Activated CD4-positive, CD25-positive, alpha-beta regulatory T cell (primary cell): ENCODE data around the gene PPM1E.
"Not testable (repeated sequence)": the region's sequence is repeated elsewhere in the genome, so short reads cannot be mapped to it uniquely, and the experiment has no call there.

Source experiments
- DNase-seq, 4 experiments: peaks; one replicate each; lab custom pipeline; 2025; lab: John Stamatoyannopoulos, UW

The PPM1E gene

GRCh38 chr17:58779446-58779845 is 23.8 kb downstream of the PPM1E start:
- no peak for DNase-seq

GRCh38 chr17:58783380-58783779 is 27.7 kb downstream of the PPM1E start:
- no peak for DNase-seq

DNA sequence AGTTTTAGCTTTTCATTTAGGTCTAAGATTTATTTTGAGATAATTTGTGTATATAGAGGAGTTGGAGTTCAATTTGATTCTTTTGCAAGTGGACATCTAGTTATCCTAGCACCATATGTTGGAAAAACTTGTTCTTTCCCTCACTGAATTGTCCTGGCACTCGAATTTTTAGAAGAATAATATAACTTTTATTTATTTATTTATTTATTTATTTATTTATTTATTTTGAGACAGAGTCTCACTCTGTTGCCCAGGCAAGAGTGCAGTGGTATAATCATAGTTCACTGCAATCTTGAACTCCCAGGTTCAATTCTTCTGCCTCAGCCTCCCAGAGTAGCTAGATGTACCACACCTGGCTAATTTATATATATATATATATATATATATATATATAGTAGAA is 29.4 kb downstream of the PPM1E start:
- no peak for DNase-seq

DNA sequence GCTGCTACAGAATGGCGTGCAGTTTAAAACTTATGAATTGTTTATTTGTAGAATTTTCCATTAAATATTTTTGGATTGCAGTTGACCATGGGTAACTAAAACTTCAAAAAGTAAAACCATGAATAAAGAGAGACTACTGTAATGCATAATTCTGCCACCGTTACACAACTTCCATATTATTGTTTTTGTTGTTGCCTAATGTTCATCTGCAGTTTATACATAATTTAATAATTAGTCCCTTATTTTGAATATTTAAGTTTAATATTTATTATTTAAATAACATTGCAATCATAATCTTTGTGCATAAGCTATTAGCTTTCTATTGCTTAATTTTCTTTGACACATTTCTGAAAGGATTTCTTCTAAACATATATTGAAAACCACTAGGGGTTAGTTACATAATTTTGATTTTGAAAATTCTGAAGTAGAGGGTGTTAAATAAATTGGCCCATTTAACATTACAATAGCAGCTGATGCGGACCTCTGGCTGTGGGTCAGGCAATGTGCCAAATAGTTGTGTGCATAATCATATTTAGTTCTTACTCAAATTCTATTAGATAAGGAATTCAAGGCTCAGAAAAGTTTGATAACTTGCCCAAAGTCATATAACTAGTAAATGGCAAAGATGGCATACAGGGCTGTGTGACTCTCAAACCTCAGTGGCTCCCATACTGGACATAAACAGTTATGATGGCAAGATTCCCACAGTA is 31.1 kb downstream of the PPM1E start:
- DNase-seq: no peak

GRCh38 chr17:58788199-58788598 is 32.5 kb downstream of the PPM1E start:
- DNase-seq: no peak

GRCh38 chr17:58789160-58789559 is 33.5 kb downstream of the PPM1E start:
- DNase-seq: no peak

GRCh38 chr17:58789831-58790230 is 34.2 kb downstream of the PPM1E start:
- DNase-seq: no peak

GRCh38 chr17:58794508-58794907 is 38.9 kb downstream of the PPM1E start:
- DNase-seq: not testable (repeated sequence)

GRCh38 chr17:58802188-58802587 is 46.5 kb downstream of the PPM1E start:
- no peak for DNase-seq

- DNase-seq: no peak
Observed at GRCh38 chr17:58806046-58806445, 50.4 kb downstream of the PPM1E start.

DNA sequence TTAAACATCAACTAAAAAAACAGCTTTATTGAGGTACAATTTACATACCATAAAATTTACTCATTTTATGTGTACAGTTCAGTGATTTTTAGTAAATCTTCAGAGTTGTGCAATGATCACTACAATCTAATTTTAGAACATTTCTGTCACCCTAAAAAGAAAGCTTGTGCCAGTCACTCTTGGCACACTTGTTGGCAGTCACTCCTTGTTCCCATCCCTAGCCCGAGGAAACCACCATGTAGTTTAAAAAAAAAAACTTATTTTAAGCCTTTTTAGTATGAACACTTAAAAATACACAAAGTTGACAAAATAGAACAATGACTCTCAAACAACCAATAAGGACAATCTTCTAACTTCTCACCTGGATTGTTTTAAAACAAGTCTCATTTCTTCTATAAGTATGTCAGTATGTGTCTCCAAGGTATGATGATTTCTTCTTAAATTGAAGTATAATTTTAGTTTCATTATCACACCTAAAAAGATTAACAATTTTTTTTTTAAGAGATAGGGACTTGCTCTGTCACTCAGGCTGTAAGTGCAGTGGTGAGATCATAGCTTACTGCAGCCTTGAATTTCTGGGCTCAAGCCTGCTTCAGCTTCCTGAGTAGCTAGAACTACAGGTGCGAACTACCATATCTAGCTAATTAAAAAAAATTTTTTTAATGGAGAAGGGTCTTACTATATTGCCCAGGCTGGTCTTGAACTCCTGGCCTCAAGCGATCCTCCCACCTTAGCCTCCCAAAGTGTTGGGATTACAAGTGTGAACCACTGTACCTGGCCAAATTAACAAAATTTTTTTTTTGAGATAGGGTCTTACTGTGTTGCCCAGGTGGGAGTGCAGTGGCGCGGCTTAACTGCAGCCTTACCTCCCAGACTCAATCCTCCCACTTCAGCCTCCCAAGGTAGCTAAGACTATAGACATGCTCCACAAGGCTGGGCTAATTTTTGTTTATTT is 53.2 kb downstream of the PPM1E start:
- no peak for DNase-seq

DNA sequence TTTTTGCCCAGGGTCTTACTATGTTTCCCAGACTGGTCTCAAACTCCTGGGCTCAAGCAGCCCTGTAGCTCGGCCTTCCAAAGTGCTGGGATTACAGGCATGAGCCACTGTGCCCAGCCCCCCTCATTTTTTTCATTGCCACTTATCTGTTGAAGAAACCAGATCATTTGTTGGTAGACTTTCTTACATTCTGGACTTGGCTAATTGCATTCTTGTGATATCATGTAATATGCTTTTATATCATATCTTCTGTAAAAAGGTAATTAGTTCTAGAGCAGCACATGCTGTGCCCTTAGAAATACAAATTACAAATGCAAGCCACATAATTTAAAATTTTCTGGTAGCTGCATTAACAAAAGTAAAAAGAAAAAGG is 53.9 kb downstream of the PPM1E start:
- DNase-seq: no peak

- no peak for DNase-seq
Observed at GRCh38 chr17:58811290-58811689, 55.6 kb downstream of the PPM1E start.

GRCh38 chr17:58813712-58814111 is 58.1 kb downstream of the PPM1E start:
- no peak for DNase-seq

- DNase-seq: no peak
Observed at GRCh38 chr17:58818654-58819053, 63.0 kb downstream of the PPM1E start.

DNA sequence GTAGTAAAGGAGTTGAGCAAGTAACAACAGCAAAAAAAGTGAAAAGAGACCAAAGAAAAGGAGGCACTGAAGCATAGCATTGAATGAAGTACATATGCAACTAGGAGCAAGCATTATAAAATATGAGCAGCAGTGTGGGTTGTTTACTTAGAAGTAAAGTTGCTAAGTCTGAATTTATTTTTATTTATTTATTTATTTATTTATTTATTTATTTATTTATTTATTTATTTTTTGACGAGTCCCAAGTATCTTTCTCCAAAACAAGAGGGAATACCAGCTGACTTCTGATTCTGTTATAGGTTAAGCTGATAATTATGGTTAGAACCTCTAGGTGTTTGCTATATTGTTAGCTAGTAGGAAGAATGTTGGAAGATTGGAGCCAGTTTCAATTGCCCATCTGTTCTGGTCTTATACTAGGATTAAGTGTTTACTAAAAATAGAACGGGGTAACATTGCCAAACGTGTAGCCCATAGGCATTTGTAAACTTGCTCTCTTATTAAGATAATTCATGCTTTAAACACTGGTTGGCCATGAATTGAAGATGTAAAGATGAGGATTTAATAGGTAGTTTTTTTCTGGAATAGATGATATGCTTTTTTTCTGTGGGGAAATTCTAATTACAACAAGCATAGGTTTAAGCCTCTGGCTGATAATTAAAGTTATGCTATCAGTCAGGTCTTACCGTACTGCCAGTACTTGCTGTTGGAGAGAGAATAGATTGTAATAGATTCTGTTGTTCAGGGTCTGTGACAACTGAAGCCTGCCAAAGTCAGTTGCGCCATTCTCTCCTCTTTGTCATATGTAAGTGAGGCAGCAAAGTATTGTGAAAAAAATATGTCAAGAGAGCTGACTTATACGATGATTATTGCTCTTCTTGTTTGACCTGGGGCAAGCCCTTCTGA is 66.7 kb downstream of the PPM1E start:
- no peak for DNase-seq

GRCh38 chr17:58823051-58823525 is 67.4 kb downstream of the PPM1E start:
- no peak for DNase-seq

GRCh38 chr17:58829172-58829637 is 73.6 kb downstream of the PPM1E start:
- DNase-seq: no peak

DNA sequence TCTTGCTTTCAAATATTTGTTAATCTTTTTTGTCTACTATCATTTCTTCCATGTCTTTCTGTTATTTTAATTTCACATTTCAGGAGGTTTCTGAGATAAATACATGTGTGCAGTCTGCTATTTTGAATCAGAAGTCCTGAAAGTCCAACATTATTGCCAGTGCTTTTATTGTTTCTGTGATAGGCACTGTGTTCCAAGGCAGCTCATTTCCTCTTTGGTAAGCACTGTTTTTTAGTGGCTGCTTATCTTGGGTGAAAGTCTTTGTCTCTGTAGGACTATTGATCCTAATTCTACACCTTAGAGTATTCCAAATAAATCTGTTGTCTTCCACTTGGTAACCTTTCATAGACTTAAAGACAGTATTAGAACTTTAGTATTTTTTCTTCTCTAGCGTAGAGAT is 76.1 kb downstream of the PPM1E start:
- DNase-seq: no peak

GRCh38 chr17:58832514-58832913 is 76.9 kb downstream of the PPM1E start:
- no peak for DNase-seq

DNA sequence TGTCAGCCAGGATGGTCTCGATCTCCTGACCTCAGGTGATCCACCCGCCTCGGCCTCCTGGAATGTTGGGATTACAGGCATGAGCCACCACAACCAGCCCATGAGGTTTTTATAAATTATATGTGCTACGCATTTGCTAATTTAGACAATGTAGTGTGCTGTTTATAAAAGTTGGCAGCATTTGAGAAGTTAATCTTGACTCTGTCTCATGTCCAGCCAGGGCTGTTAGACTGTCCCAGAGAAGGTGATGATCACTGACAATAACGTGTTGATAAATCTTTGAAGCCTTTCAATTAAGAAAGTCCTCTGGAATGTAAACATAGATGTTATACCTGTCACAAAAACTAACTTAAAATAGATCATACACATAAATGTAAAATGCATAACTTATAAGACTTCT is 82.0 kb downstream of the PPM1E start:
- DNase-seq: no peak
